ENCODE data around the gene EVI5. TPM values are rescaled to one million over a fixed set of nuclear protein-coding genes. Genes with fewer than 3 reads are reported as not detected.

Gene EVI5
- total RNA-seq, 1 experiment from 2014 or later = 31.6 TPM

- Histone ChIP-seq H3K27ac (ENCODE audit: low read depth, low read length, poor library complexity, severe bottlenecking) (no peak overlapping the region), H3K4me3 (ENCODE audit: low read depth, low read length, poor library complexity, severe bottlenecking) (no peak overlapping the region), H3K4me1 (ENCODE audit: insufficient read depth, low read length, poor library complexity, severe bottlenecking) (no peaks in the 10 kb centered on the region), H3K9me3 (ENCODE audit: low read depth, low read length, poor library complexity, severe bottlenecking) (no peaks in the 10 kb centered on the region), H3K27me3 (replicated peaks; ENCODE audit: insufficient read depth, low read depth, low read length, poor library complexity) (no peaks in the 10 kb centered on the region), H3K36me3 (ENCODE audit: insufficient read depth, low read length, poor library complexity, severe bottlenecking) (no peaks in the 10 kb centered on the region)
- no TSS peak for BruUV-seq (replicated peaks)
- CTCF ChIA-PET = no interaction called here
- no peak for DNase-seq (ENCODE audit: low spot score)
- POLR2A ChIA-PET (ENCODE audit: low non-redundant PET) = no interaction called here
- intact Hi-C loops (cut with micrococcal nuclease; ENCODE audit: unreplicated experiment) = no loop called here
- TF ChIP-seq EZH2 (IDR thresholded peaks at IDR 0.05; ENCODE audit: borderline replicate concordance, low read depth, low read length, poor library complexity, severe bottlenecking) (no peak), CTCF (conservative IDR thresholded peaks at IDR 0.05; ENCODE audit: low read depth, low read length) (no peak)
Measured at GRCh38 chr1:92583821-92584760, 200.8 kb downstream of the EVI5 start.

GRCh38 chr1:92577261-92577895, 207.5 kb downstream of the EVI5 start:
- H3K27me3 ChIP-seq (replicated peaks; ENCODE audit: insufficient read depth, low read depth, low read length, poor library complexity) = no peaks in the 10 kb centered on the region
- no peak overlapping the region for H3K27ac ChIP-seq (ENCODE audit: low read depth, low read length, poor library complexity, severe bottlenecking)
- POLR2A ChIA-PET (ENCODE audit: low non-redundant PET) = no interaction called here
- no peak for DNase-seq (ENCODE audit: low spot score)
- no peaks in the 10 kb centered on the region for H3K9me3 ChIP-seq (ENCODE audit: low read depth, low read length, poor library complexity, severe bottlenecking)
- TF ChIP-seq CTCF (conservative IDR thresholded peaks at IDR 0.05; ENCODE audit: low read depth, low read length) (no peak), EZH2 (IDR thresholded peaks at IDR 0.05; ENCODE audit: borderline replicate concordance, low read depth, low read length, poor library complexity, severe bottlenecking) (no peak)
- BruUV-seq (replicated peaks) = no TSS peak
- intact Hi-C loops (cut with micrococcal nuclease; ENCODE audit: unreplicated experiment) = no loop called here
- CTCF ChIA-PET = no interaction called here
- H3K36me3 ChIP-seq (ENCODE audit: insufficient read depth, low read length, poor library complexity, severe bottlenecking) = no peaks in the 10 kb centered on the region
- no peak overlapping the region for H3K4me3 ChIP-seq (ENCODE audit: low read depth, low read length, poor library complexity, severe bottlenecking)
- peaks cover 11% of the 10 kb centered on the region for H3K4me1 ChIP-seq (ENCODE audit: insufficient read depth, low read length, poor library complexity, severe bottlenecking)

GRCh38 chr1:92575123-92575522, 209.8 kb downstream of the EVI5 start:
- ChIA-PET CTCF (no interaction called here), POLR2A (ENCODE audit: low non-redundant PET) (no interaction called here)
- H3K4me1 ChIP-seq (ENCODE audit: insufficient read depth, low read length, poor library complexity, severe bottlenecking) = peaks cover 11% of the 10 kb centered on the region
- H3K27ac ChIP-seq (ENCODE audit: low read depth, low read length, poor library complexity, severe bottlenecking) = no peak overlapping the region
- no peak for DNase-seq (ENCODE audit: low spot score)
- H3K27me3 ChIP-seq (replicated peaks; ENCODE audit: insufficient read depth, low read depth, low read length, poor library complexity) = no peaks in the 10 kb centered on the region
- H3K36me3 ChIP-seq (ENCODE audit: insufficient read depth, low read length, poor library complexity, severe bottlenecking) = no peaks in the 10 kb centered on the region
- H3K9me3 ChIP-seq (ENCODE audit: low read depth, low read length, poor library complexity, severe bottlenecking) = no peaks in the 10 kb centered on the region
- intact Hi-C loops (cut with micrococcal nuclease; ENCODE audit: unreplicated experiment) = no loop called here
- TF ChIP-seq EZH2 (IDR thresholded peaks at IDR 0.05; ENCODE audit: borderline replicate concordance, low read depth, low read length, poor library complexity, severe bottlenecking) = no peak
- TF ChIP-seq CTCF (conservative IDR thresholded peaks at IDR 0.05; ENCODE audit: low read depth, low read length) = no peak
- no TSS peak for BruUV-seq (replicated peaks)
- H3K4me3 ChIP-seq (ENCODE audit: low read depth, low read length, poor library complexity, severe bottlenecking) = no peak overlapping the region
